ENCODE measurements around the gene TEX38. TPM values are rescaled to one million over a fixed set of nuclear protein-coding genes. Genes with fewer than 3 reads are reported as not detected.

TEX38 gene
- total RNA-seq: not detected

GRCh38 chr1:46671554-46671953, at the start of gene TEX38:
TSS of gene TEX38 (plus strand) at chr1:46671854. CDS start at chr1:46671935, 81 bp downstream.
- ChIA-PET CTCF (no interaction called here), POLR2A (no interaction called here)
- no peak within 1 kb of the TSS for H3K4me3 Mint-ChIP-seq
- DNase-seq (no peak), ATAC-seq (no peak)
- H3K27ac Mint-ChIP-seq: no peak within 1 kb of the TSS
- no peaks in the 10 kb centered on the region for H3K27me3 Mint-ChIP-seq (ENCODE audit: low read depth)
- H3K36me3 Mint-ChIP-seq (ENCODE audit: low read depth): peaks cover 25% of the 10 kb centered on the region
- peaks cover 37% of the 10 kb centered on the region for H3K4me1 Mint-ChIP-seq (ENCODE audit: low read depth)
- no peaks in the 10 kb centered on the region for H3K9me3 Mint-ChIP-seq (ENCODE audit: insufficient read depth)

GRCh38 chr1:46621930-46622329, 49.7 kb upstream of the TEX38 start:
- H3K9me3 Mint-ChIP-seq (ENCODE audit: insufficient read depth): no peaks in the 10 kb centered on the region
- DNase-seq (no peak), ATAC-seq (no peak)
- no peaks in the 10 kb centered on the region for H3K27me3 Mint-ChIP-seq (ENCODE audit: low read depth)
- H3K4me1 Mint-ChIP-seq (ENCODE audit: low read depth): peaks cover 26% of the 10 kb centered on the region
- H3K4me3 Mint-ChIP-seq: no peak overlapping the region
- H3K36me3 Mint-ChIP-seq (ENCODE audit: low read depth): no peaks in the 10 kb centered on the region
- no peak overlapping the region for H3K27ac Mint-ChIP-seq
- ChIA-PET CTCF (interaction anchor here (1.8 kb wide), 1 partner anchor 104 kb away, joined by 9 read pairs; no protein-coding TSS in a partner anchor), POLR2A (no interaction called here)

GRCh38 chr1:46622344-46622743, 49.3 kb upstream of the TEX38 start:
- no peak for ATAC-seq
- POLR2A ChIA-PET: no interaction called here

GRCh38 chr1:46623743-46624644, 47.7 kb upstream of the TEX38 start:
- Mint-ChIP-seq H3K27ac (no peak overlapping the region), H3K4me1 (ENCODE audit: low read depth) (peaks cover 10% of the 10 kb centered on the region), H3K36me3 (ENCODE audit: low read depth) (no peaks in the 10 kb centered on the region), H3K4me3 (no peak overlapping the region), H3K9me3 (ENCODE audit: insufficient read depth) (no peaks in the 10 kb centered on the region), H3K27me3 (ENCODE audit: low read depth) (no peaks in the 10 kb centered on the region)
- ATAC-seq (no peak), DNase-seq (no peak)
- ChIA-PET CTCF (interaction anchor here (1.4 to 1.7 kb wide), 2 partner anchors 101 to 177 kb away, joined by 3 to 5 read pairs; no protein-coding TSS in a partner anchor), POLR2A (interaction anchor here (1.2 kb wide), 1 partner anchor 29 kb away, joined by 3 read pairs; no protein-coding TSS in a partner anchor)

More at GRCh38 chr1:46622344-46622743, 49.3 kb upstream of the TEX38 start:
- CTCF ChIA-PET: interaction anchor here (1.8 kb wide), 1 partner anchor 103 kb away, joined by 9 read pairs; no protein-coding TSS in a partner anchor
- Mint-ChIP-seq H3K4me1 (ENCODE audit: low read depth) (peaks cover 22% of the 10 kb centered on the region), H3K36me3 (ENCODE audit: low read depth) (no peaks in the 10 kb centered on the region), H3K9me3 (ENCODE audit: insufficient read depth) (no peaks in the 10 kb centered on the region), H3K4me3 (no peak overlapping the region), H3K27me3 (ENCODE audit: low read depth) (no peaks in the 10 kb centered on the region), H3K27ac (no peak overlapping the region)
- no peak for DNase-seq

- Mint-ChIP-seq H3K9me3 (ENCODE audit: insufficient read depth) (no peaks in the 10 kb centered on the region), H3K27me3 (ENCODE audit: low read depth) (no peaks in the 10 kb centered on the region), H3K27ac (no peak overlapping the region), H3K36me3 (ENCODE audit: low read depth) (peaks cover 26% of the 10 kb centered on the region), H3K4me1 (ENCODE audit: low read depth) (peaks cover 5% of the 10 kb centered on the region), H3K4me3 (no peak overlapping the region)
- no peak for ATAC-seq
- POLR2A ChIA-PET: no interaction called here
- no peak for DNase-seq
- CTCF ChIA-PET: no interaction called here
Observed at GRCh38 chr1:46630719-46631118, 40.9 kb upstream of the TEX38 start.

GRCh38 chr1:46635205-46635604, 36.4 kb upstream of the TEX38 start:
- Mint-ChIP-seq H3K27me3 (ENCODE audit: low read depth) (no peaks in the 10 kb centered on the region), H3K4me3 (no peak overlapping the region), H3K27ac (peak overlapping the region; percentile 33), H3K36me3 (ENCODE audit: low read depth) (peaks cover 34% of the 10 kb centered on the region), H3K9me3 (ENCODE audit: insufficient read depth) (no peaks in the 10 kb centered on the region), H3K4me1 (ENCODE audit: low read depth) (peaks cover 7% of the 10 kb centered on the region)
- POLR2A ChIA-PET: interaction anchor here (1.1 to 1.2 kb wide), 2 partner anchors 14 to 21 kb away, joined by 4 to 6 read pairs; no protein-coding TSS in a partner anchor
- DNase-seq (no peak), ATAC-seq (no peak)
- CTCF ChIA-PET: no interaction called here

- DNase-seq (no peak), ATAC-seq (no peak)
- Mint-ChIP-seq H3K4me1 (ENCODE audit: low read depth) (peaks cover 7% of the 10 kb centered on the region), H3K4me3 (no peak overlapping the region), H3K9me3 (ENCODE audit: insufficient read depth) (no peaks in the 10 kb centered on the region), H3K27me3 (ENCODE audit: low read depth) (no peaks in the 10 kb centered on the region), H3K36me3 (ENCODE audit: low read depth) (peaks cover 38% of the 10 kb centered on the region), H3K27ac (no peak overlapping the region)
- ChIA-PET POLR2A (no interaction called here), CTCF (no interaction called here)
Observed at GRCh38 chr1:46637444-46638083, 34.1 kb upstream of the TEX38 start.

- no peaks in the 10 kb centered on the region for H3K27me3 Mint-ChIP-seq (ENCODE audit: low read depth)
- no peak overlapping the region for H3K4me3 Mint-ChIP-seq
- ATAC-seq: no peak
Observed at GRCh38 chr1:46638921-46639320, 32.7 kb upstream of the TEX38 start.

GRCh38 chr1:46639547-46639946, 32.1 kb upstream of the TEX38 start:
- no peaks in the 10 kb centered on the region for H3K9me3 Mint-ChIP-seq (ENCODE audit: insufficient read depth)
- ATAC-seq: no peak
- H3K4me1 Mint-ChIP-seq (ENCODE audit: low read depth): peaks cover 7% of the 10 kb centered on the region
- H3K36me3 Mint-ChIP-seq (ENCODE audit: low read depth): peaks cover 28% of the 10 kb centered on the region
- H3K27ac Mint-ChIP-seq: no peak overlapping the region
- no peak overlapping the region for H3K4me3 Mint-ChIP-seq
- POLR2A ChIA-PET: no interaction called here
- no peaks in the 10 kb centered on the region for H3K27me3 Mint-ChIP-seq (ENCODE audit: low read depth)
- CTCF ChIA-PET: no interaction called here
- no peak for DNase-seq

More at GRCh38 chr1:46638921-46639320, 32.7 kb upstream of the TEX38 start:
- POLR2A ChIA-PET: no interaction called here
- peaks cover 7% of the 10 kb centered on the region for H3K4me1 Mint-ChIP-seq (ENCODE audit: low read depth)
- DNase-seq: no peak
- no peaks in the 10 kb centered on the region for H3K9me3 Mint-ChIP-seq (ENCODE audit: insufficient read depth)
- CTCF ChIA-PET: no interaction called here
- H3K36me3 Mint-ChIP-seq (ENCODE audit: low read depth): peaks cover 33% of the 10 kb centered on the region
- no peak overlapping the region for H3K27ac Mint-ChIP-seq

- no peak overlapping the region for H3K27ac Mint-ChIP-seq
Observed at GRCh38 chr1:46642115-46642680, 29.5 kb upstream of the TEX38 start.

GRCh38 chr1:46643368-46643775, 28.3 kb upstream of the TEX38 start:
- Mint-ChIP-seq H3K4me1 (ENCODE audit: low read depth) (no peaks in the 10 kb centered on the region), H3K36me3 (ENCODE audit: low read depth) (peaks cover 30% of the 10 kb centered on the region), H3K27ac (no peak overlapping the region), H3K27me3 (ENCODE audit: low read depth) (no peaks in the 10 kb centered on the region), H3K4me3 (no peak overlapping the region), H3K9me3 (ENCODE audit: insufficient read depth) (no peaks in the 10 kb centered on the region)
- ChIA-PET POLR2A (no interaction called here), CTCF (no interaction called here)
- DNase-seq (no peak), ATAC-seq (no peak)

More at GRCh38 chr1:46642115-46642680, 29.5 kb upstream of the TEX38 start:
- Mint-ChIP-seq H3K36me3 (ENCODE audit: low read depth) (peaks cover 24% of the 10 kb centered on the region), H3K4me3 (no peak overlapping the region), H3K27me3 (ENCODE audit: low read depth) (no peaks in the 10 kb centered on the region), H3K4me1 (ENCODE audit: low read depth) (no peaks in the 10 kb centered on the region), H3K9me3 (ENCODE audit: insufficient read depth) (no peaks in the 10 kb centered on the region)
- ATAC-seq: no peak
- no peak for DNase-seq
- POLR2A ChIA-PET: no interaction called here
- CTCF ChIA-PET: no interaction called here

GRCh38 chr1:46645815-46646214, 25.8 kb upstream of the TEX38 start:
- POLR2A ChIA-PET: interaction anchor here (0.7 kb wide), 1 partner anchor 231 kb away, joined by 4 read pairs; no protein-coding TSS in a partner anchor
- no peak for ATAC-seq
- no peak for DNase-seq
- Mint-ChIP-seq H3K9me3 (ENCODE audit: insufficient read depth) (no peaks in the 10 kb centered on the region), H3K4me3 (no peak overlapping the region), H3K27ac (no peak overlapping the region), H3K27me3 (ENCODE audit: low read depth) (no peaks in the 10 kb centered on the region), H3K4me1 (ENCODE audit: low read depth) (no peaks in the 10 kb centered on the region), H3K36me3 (ENCODE audit: low read depth) (peaks cover 47% of the 10 kb centered on the region)
- CTCF ChIA-PET: no interaction called here

Data from activated CD8-positive, alpha-beta T cell treated with anti-CD3 and anti-CD28 coated beads, Interleukin-2, amount 10 ng/mL, durations not matched to agents 7 days and 5 days (primary cell).